Neural cell (in vitro differentiated cells): Measurements from ENCODE around the gene GK. TPM values are rescaled to one million over a fixed set of nuclear protein-coding genes. Genes with fewer than 3 reads are reported as not detected.
"Not testable (repeated sequence)": the region's sequence is repeated elsewhere in the genome, so short reads cannot be mapped to it uniquely, and the experiment has no call there.

Experiments
- H2AFZ ChIP-seq: fragments of 200-600, 300-800 bp; sonication (generic), shearing (Covaris generic); 2 replicates; pipeline ENCODE4 v1.6.0; 2014; ENCODE audit warnings: low read depth, mild to moderate bottlenecking, antibody characterized with exemption, low read length, moderate library complexity
- H3F3A ChIP-seq: fragments of 200-600 bp; shearing (Covaris generic); 2 replicates; pipeline ENCODE4 v1.6.1; 2016; ENCODE audit warnings: mild to moderate bottlenecking, moderate library complexity, mixed read lengths, antibody characterized with exemption, low read length; ENCODE audit not compliant: insufficient read depth, poor library complexity, severe bottlenecking
- H3K27ac ChIP-seq: fragments of 200-600, 300-800 bp; sonication (generic), shearing (Covaris generic); 2 replicates; pipeline ENCODE4 v1.5.1; 2014; ENCODE audit warnings: mild to moderate bottlenecking, low read length, moderate library complexity
- H3K27me3 ChIP-seq: fragments of 300-800, 200-600 bp; sonication (generic), shearing (Covaris generic); 2 replicates; pipeline ENCODE4 v1.6.0; 2014; ENCODE audit warnings: mild to moderate bottlenecking, low read depth, low read length, moderate library complexity; ENCODE audit not compliant: insufficient read depth
- H3K36me3 ChIP-seq: fragments of 300-800, 200-600 bp; sonication (generic), shearing (Covaris generic); 2 replicates; pipeline ENCODE4 v1.5.1; 2014; ENCODE audit warnings: mild to moderate bottlenecking, antibody characterized with exemption, low read length, moderate library complexity; ENCODE audit not compliant: insufficient read depth
- H3K4me2 ChIP-seq: fragments of 300-800, 200-600 bp; sonication (generic), shearing (Covaris generic); 2 replicates; pipeline ENCODE4 v1.6.0; 2014; ENCODE audit warnings: mild to moderate bottlenecking, low read length
- H3K4me3 ChIP-seq: fragments of 300-800, 200-600 bp; sonication (generic), shearing (Covaris generic); 2 replicates; pipeline ENCODE4 v1.5.1; 2014; ENCODE audit warnings: mild to moderate bottlenecking, low read length, moderate library complexity
- H3K79me2 ChIP-seq: fragments of 200-600 bp; shearing (Covaris generic); replicated peaks from 2 replicates; pipeline ENCODE4 v1.6.0; 2014; ENCODE audit warnings: mild to moderate bottlenecking, low read length, moderate library complexity; ENCODE audit not compliant: insufficient read depth
- H3K9ac ChIP-seq: fragments of 300-800, 200-600 bp; sonication (generic), shearing (Covaris generic); 2 replicates; pipeline ENCODE4 v1.6.1; 2016; ENCODE audit warnings: mild to moderate bottlenecking, low read length, mixed read lengths
- H3K9me2 ChIP-seq: fragments of 200-600 bp; shearing (Covaris generic); 2 replicates; pipeline ENCODE4 v1.6.1; 2016; ENCODE audit warnings: mild to moderate bottlenecking, low read length, mixed read lengths; ENCODE audit not compliant: insufficient read depth
- H3K9me3 ChIP-seq: fragments of 200-600, 300-800 bp; sonication (generic), shearing (Covaris generic); 2 replicates; pipeline ENCODE4 v1.6.1; 2016; ENCODE audit warnings: mild to moderate bottlenecking, mixed run types, low read length, moderate library complexity, mixed read lengths
- H4K20me1 ChIP-seq: fragments of 200-600 bp; shearing (Covaris generic); 2 replicates; pipeline ENCODE4 v1.6.1; 2016; ENCODE audit warnings: mild to moderate bottlenecking, mixed run types; ENCODE audit not compliant: insufficient read depth
- EP300 ChIP-seq: fragments of 450-650 bp; conservative IDR thresholded peaks from 2 replicates; pipeline ENCODE4 v1.6.1; 2014; ENCODE audit warnings: antibody characterized with exemption, mild to moderate bottlenecking, moderate library complexity; ENCODE audit not compliant: poor library complexity, severe bottlenecking
- EZH2 ChIP-seq: fragments of 200-600, 300-800 bp; shearing (Covaris generic), sonication (generic); IDR thresholded peaks from 2 replicates; pipeline ENCODE4 v1.6.1; 2014; ENCODE audit warnings: antibody characterized with exemption, low read length, borderline replicate concordance, mild to moderate bottlenecking; ENCODE audit not compliant: insufficient read depth, poor library complexity, severe bottlenecking
- MXI1 ChIP-seq: fragments of 450-650 bp; conservative IDR thresholded peaks from 2 replicates; pipeline ENCODE4 v1.6.1; 2014; ENCODE audit warnings: antibody characterized with exemption, mild to moderate bottlenecking; ENCODE audit not compliant: poor library complexity, severe bottlenecking
- POLR2AphosphoS5 ChIP-seq: IDR thresholded peaks from 2 replicates; pipeline ENCODE4 v1.6.1; 2012
- RAD21 ChIP-seq: fragments of 450-650 bp; conservative IDR thresholded peaks from 2 replicates; pipeline ENCODE4 v1.6.1; 2014; ENCODE audit warnings: antibody characterized with exemption, mild to moderate bottlenecking, moderate library complexity
- SMC3 ChIP-seq: fragments of 450-650 bp; conservative IDR thresholded peaks from 2 replicates; pipeline ENCODE4 v1.6.1; 2014; ENCODE audit warnings: antibody characterized with exemption, mild to moderate bottlenecking, moderate library complexity; ENCODE audit not compliant: poor library complexity
- TAF1 ChIP-seq: IDR thresholded peaks from 2 replicates; pipeline ENCODE4 v1.6.1; 2012; ENCODE audit warnings: low read depth
- polyA plus RNA-seq: library from polyadenylated mRNA; depleted of rRNA; stranded (reverse); fragments of >200 nt; gene quantifications from 2 replicates; pipeline ENCODE4 v1.2.3, GENCODE V29; 2014
- TF ChIP-seq, protein P1 (sequence below): fragments of 450-650 bp; IDR thresholded peaks from 2 replicates; pipeline ENCODE4 v1.5.1; 2014; ENCODE audit warnings: antibody characterized with exemption, mild to moderate bottlenecking, moderate library complexity; ENCODE audit not compliant: poor library complexity, severe bottlenecking
- TF ChIP-seq, protein P2 (sequence below): IDR thresholded peaks from 2 replicates; pipeline ENCODE4 v1.6.1; 2012; ENCODE audit warnings: borderline replicate concordance

GK gene
- polyA plus RNA-seq, 1 donor from 2014 or later: 6.3 TPM

DNA sequence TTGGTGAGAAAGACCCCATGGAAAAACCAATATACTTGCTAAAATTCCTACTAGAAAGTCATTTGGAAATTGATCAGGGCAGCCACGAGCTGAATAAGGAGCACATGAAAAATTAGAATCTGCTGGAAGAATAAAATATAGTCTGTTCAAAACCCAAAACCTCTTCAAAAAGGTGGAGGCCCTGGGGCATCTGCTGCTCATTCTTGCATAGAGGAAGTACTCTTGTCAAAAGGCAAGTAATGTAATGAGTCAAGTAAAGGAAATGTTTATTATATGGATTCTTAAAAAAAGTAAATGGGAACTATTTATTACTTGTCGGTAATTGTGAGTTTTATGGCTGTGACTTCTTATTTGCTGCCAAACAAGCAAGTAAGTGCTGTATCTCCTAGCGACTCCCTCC is 109.5 kb downstream of the GK start:
- TF ChIP-seq EP300 (no peak), MXI1 (no peak)
- TF ChIP-seq, protein P1, sequence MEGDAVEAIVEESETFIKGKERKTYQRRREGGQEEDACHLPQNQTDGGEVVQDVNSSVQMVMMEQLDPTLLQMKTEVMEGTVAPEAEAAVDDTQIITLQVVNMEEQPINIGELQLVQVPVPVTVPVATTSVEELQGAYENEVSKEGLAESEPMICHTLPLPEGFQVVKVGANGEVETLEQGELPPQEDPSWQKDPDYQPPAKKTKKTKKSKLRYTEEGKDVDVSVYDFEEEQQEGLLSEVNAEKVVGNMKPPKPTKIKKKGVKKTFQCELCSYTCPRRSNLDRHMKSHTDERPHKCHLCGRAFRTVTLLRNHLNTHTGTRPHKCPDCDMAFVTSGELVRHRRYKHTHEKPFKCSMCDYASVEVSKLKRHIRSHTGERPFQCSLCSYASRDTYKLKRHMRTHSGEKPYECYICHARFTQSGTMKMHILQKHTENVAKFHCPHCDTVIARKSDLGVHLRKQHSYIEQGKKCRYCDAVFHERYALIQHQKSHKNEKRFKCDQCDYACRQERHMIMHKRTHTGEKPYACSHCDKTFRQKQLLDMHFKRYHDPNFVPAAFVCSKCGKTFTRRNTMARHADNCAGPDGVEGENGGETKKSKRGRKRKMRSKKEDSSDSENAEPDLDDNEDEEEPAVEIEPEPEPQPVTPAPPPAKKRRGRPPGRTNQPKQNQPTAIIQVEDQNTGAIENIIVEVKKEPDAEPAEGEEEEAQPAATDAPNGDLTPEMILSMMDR: no peak
- H3K79me2 ChIP-seq: no peaks in the 10 kb centered on the region
- no peaks in the 10 kb centered on the region for H3F3A ChIP-seq
- no peak overlapping the region for H3K27ac ChIP-seq
- H3K9ac ChIP-seq: no peak overlapping the region
- no peak overlapping the region for H2AFZ ChIP-seq
- no peaks in the 10 kb centered on the region for H4K20me1 ChIP-seq
- H3K27me3 ChIP-seq: no peaks in the 10 kb centered on the region
- no peaks in the 10 kb centered on the region for H3K9me3 ChIP-seq
- no peak overlapping the region for H3K4me2 ChIP-seq
- no peak overlapping the region for H3K4me3 ChIP-seq
- H3K9me2 ChIP-seq: no peaks in the 10 kb centered on the region
- H3K36me3 ChIP-seq: no peaks in the 10 kb centered on the region

DNA sequence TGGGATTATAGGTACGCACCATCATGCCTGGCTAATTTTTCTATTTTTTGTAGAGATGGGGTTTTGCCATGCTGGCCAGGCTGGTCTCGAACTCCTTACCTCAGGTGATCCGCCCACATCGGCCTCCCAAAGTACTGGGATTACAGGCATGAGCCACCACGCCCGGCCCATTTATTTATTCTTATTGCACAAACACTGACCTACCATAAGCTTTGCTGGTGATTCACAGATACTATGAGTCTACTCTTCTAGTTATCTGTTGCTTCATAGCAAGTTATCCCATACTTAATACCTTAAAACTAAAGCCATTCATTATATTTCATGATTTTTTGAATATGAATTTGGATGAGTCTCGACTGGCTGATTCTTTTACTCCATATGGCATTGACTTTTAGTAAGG is 120.5 kb downstream of the GK start:
- H3K36me3 ChIP-seq: not testable (repeated sequence)

DNA sequence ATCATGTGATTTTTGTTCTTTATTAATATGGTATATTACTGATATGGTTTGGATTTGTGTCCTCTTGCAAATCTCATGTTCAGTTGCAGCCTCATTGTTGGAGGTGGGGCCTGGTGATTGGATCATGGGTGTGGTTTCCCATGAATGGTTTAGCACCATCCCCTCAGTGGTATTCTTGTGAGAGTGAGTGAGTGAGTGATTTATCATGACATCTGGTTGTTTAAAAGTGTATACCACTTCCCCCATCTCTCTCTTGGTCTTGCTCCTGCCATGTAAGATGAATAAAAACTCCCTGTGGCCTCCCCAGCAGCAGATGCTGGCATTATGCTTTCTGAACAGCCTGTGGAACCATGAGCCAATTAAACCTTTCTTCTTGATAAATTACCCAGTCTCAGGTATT is 124.4 kb downstream of the GK start:
- no peak overlapping the region for H3K9ac ChIP-seq
- TF ChIP-seq EP300 (no peak), TAF1 (no peak), SMC3 (no peak), RAD21 (no peak), POLR2AphosphoS5 (no peak), EZH2 (no peak), MXI1 (no peak)
- TF ChIP-seq, protein P2, sequence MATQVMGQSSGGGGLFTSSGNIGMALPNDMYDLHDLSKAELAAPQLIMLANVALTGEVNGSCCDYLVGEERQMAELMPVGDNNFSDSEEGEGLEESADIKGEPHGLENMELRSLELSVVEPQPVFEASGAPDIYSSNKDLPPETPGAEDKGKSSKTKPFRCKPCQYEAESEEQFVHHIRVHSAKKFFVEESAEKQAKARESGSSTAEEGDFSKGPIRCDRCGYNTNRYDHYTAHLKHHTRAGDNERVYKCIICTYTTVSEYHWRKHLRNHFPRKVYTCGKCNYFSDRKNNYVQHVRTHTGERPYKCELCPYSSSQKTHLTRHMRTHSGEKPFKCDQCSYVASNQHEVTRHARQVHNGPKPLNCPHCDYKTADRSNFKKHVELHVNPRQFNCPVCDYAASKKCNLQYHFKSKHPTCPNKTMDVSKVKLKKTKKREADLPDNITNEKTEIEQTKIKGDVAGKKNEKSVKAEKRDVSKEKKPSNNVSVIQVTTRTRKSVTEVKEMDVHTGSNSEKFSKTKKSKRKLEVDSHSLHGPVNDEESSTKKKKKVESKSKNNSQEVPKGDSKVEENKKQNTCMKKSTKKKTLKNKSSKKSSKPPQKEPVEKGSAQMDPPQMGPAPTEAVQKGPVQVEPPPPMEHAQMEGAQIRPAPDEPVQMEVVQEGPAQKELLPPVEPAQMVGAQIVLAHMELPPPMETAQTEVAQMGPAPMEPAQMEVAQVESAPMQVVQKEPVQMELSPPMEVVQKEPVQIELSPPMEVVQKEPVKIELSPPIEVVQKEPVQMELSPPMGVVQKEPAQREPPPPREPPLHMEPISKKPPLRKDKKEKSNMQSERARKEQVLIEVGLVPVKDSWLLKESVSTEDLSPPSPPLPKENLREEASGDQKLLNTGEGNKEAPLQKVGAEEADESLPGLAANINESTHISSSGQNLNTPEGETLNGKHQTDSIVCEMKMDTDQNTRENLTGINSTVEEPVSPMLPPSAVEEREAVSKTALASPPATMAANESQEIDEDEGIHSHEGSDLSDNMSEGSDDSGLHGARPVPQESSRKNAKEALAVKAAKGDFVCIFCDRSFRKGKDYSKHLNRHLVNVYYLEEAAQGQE: no peak
- TF ChIP-seq, protein P1: no peak
- H2AFZ ChIP-seq: no peak overlapping the region

More for the DNA sequence above, 120.5 kb downstream of the GK start:
- not testable (repeated sequence) for H4K20me1 ChIP-seq, H3K4me3 ChIP-seq, H3K27me3 ChIP-seq, H3K79me2 ChIP-seq, H2AFZ ChIP-seq, H3K9me2 ChIP-seq, H3K4me2 ChIP-seq, H3K9ac ChIP-seq, H3K27ac ChIP-seq, H3F3A ChIP-seq, H3K9me3 ChIP-seq

More for the DNA sequence above, 124.4 kb downstream of the GK start:
- H3K9me3 ChIP-seq: no peaks in the 10 kb centered on the region
- H3K4me2 ChIP-seq: no peak overlapping the region
- H4K20me1 ChIP-seq: no peaks in the 10 kb centered on the region
- H3K27ac ChIP-seq: no peak overlapping the region
- no peak overlapping the region for H3K4me3 ChIP-seq
- no peaks in the 10 kb centered on the region for H3K9me2 ChIP-seq
- H3K79me2 ChIP-seq: no peaks in the 10 kb centered on the region
- H3K27me3 ChIP-seq: no peaks in the 10 kb centered on the region
- no peaks in the 10 kb centered on the region for H3K36me3 ChIP-seq
- no peaks in the 10 kb centered on the region for H3F3A ChIP-seq
